PC-3 (cell line): ENCODE measurements around the gene SEMA4G. TPM values are rescaled to one million over a fixed set of nuclear protein-coding genes. Genes with fewer than 3 reads are reported as not detected.

ENCODE experiments used
- ATAC-seq: fragments of 200-7000 bp; cut with Tn5 transposase; 2 replicates; pipeline ENCODE4 v1.9.1; 2020; ENCODE audit warnings: mild to moderate bottlenecking, moderate library complexity
- BruUV-seq: library from RNA; stranded (reverse); fragments of 400-500 nt; replicated peaks from 2 replicates; lab custom pipeline; 2021; lab: Mats Ljungman, UMichigan
- CTCF ChIA-PET: fragments of 300-600 bp; sonication (Branson Sonifier 250); formaldehyde crosslinking; loops from one replicate; lab custom pipeline; 2022; ENCODE audit warnings: antibody characterized with exemption; lab: Charles Lee
- POLR2A ChIA-PET: fragments of 300-600 bp; sonication (Branson Sonifier 250); formaldehyde crosslinking; loops from one replicate; lab custom pipeline; 2022; ENCODE audit warnings: antibody characterized with exemption; ENCODE audit not compliant: unreplicated experiment; lab: Charles Lee
- DNase-seq: peaks from one replicate; pipeline ENCODE4 v3.0.0-alpha.2; 2015
- H2AFZ ChIP-seq: fragments of 300-600 bp; sonication (generic); 2 replicates; pipeline ENCODE4 v1.6.0; 2016; ENCODE audit warnings: antibody characterized with exemption, low read length
- H3F3A ChIP-seq: fragments of 300-600 bp; sonication (generic); one replicate; pipeline ENCODE4 v1.6.0; 2017; ENCODE audit warnings: antibody characterized with exemption, low read length, control low read depth, mild to moderate bottlenecking; ENCODE audit not compliant: unreplicated experiment
- H3K27ac ChIP-seq: fragments of 300-600 bp; sonication (generic); 2 replicates; pipeline ENCODE4 v1.5.1; 2016; ENCODE audit warnings: mild to moderate bottlenecking, low read length
- H3K27me3 ChIP-seq: fragments of 300-600 bp; sonication (generic); 2 replicates; pipeline ENCODE4 v1.6.1; 2016; ENCODE audit warnings: low read length, mixed read lengths
- H3K36me3 ChIP-seq: fragments of 300-600 bp; sonication (generic); 2 replicates; pipeline ENCODE4 v1.6.1; 2016; ENCODE audit warnings: low read depth, mixed run types, low read length, mixed read lengths
- H3K4me1 ChIP-seq: fragments of 300-600 bp; sonication (generic); 2 replicates; pipeline ENCODE4 v1.5.1; 2016; ENCODE audit warnings: low read length; ENCODE audit not compliant: insufficient read depth
- H3K4me2 ChIP-seq: fragments of 300-600 bp; sonication (generic); 2 replicates; pipeline ENCODE4 v1.6.0; 2016; ENCODE audit warnings: low read length
- H3K4me3 ChIP-seq: fragments of 300-600 bp; sonication (generic); 2 replicates; pipeline ENCODE4 v1.5.1; 2016; ENCODE audit warnings: mild to moderate bottlenecking, low read length, mixed read lengths
- H3K79me2 ChIP-seq: fragments of 300-600 bp; sonication (generic); 2 replicates; pipeline ENCODE4 v1.6.1; 2017; ENCODE audit warnings: low read length, mixed read lengths
- H3K9ac ChIP-seq: fragments of 300-600 bp; sonication (generic); 2 replicates; pipeline ENCODE4 v1.6.0; 2016; ENCODE audit warnings: mild to moderate bottlenecking, low read length
- H3K9me2 ChIP-seq: fragments of 300-600 bp; sonication (generic); replicated peaks from 2 replicates; pipeline ENCODE4 v1.6.1; 2016; ENCODE audit warnings: mixed run types, low read length, mixed read lengths
- H3K9me3 ChIP-seq: fragments of 300-600 bp; sonication (generic); 2 replicates; pipeline ENCODE4 v1.6.1; 2016; ENCODE audit warnings: low read length, mixed read lengths
- H4K20me1 ChIP-seq: fragments of 300-600 bp; sonication (generic); 2 replicates; pipeline ENCODE4 v1.6.1; 2016; ENCODE audit warnings: low read length, mixed read lengths
- CTCF ChIP-seq: fragments of 300-600 bp; sonication (generic); conservative IDR thresholded peaks from 2 replicates; pipeline ENCODE4 v1.5.1; 2017; ENCODE audit warnings: antibody characterized with exemption, low read depth, mild to moderate bottlenecking, low read length
- EZH2 ChIP-seq: fragments of 300-600 bp; sonication (generic); IDR thresholded peaks from one replicate; pipeline ENCODE4 v1.6.1; 2017; ENCODE audit warnings: antibody characterized with exemption, mild to moderate bottlenecking, low read length; ENCODE audit not compliant: unreplicated experiment
- EZH2phosphoT487 ChIP-seq: fragments of 300-600 bp; sonication (generic); IDR thresholded peaks from 2 replicates; pipeline ENCODE4 v1.6.1; 2018; ENCODE audit warnings: mild to moderate bottlenecking, antibody characterized with exemption, low read length, borderline replicate concordance
- intact Hi-C: fragments of 100-400 bp; cut with micrococcal nuclease; formaldehyde crosslinking; loops from 2 replicates; pipeline ENCODE4 v1.9.0; 2023
- total RNA-seq: library from RNA; depleted of rRNA; stranded (reverse); fragments of >200 nt; gene quantifications from 2 replicates; pipeline ENCODE4 v1.2.3, GENCODE V29; 2014

SEMA4G gene
- total RNA-seq, 1 experiment from 2014 or later = 2.6 TPM

- TF ChIP-seq EZH2phosphoT487 = no peak
- TF ChIP-seq EZH2 = no peak
- TF ChIP-seq CTCF = no peak
- Histone ChIP-seq H3K9me3 (no peaks in the 10 kb centered on the region), H2AFZ (no peak overlapping the region), H3K4me1 (0 out of 2 replicates have a peak, but pooled peaks cover 7% of the 10 kb centered on the region), H3K79me2 (no peaks in the 10 kb centered on the region), H3K36me3 (no peaks in the 10 kb centered on the region), H3K4me3 (no peak overlapping the region), H3K9ac (no peak overlapping the region), H4K20me1 (no peaks in the 10 kb centered on the region), H3K27me3 (no peaks in the 10 kb centered on the region), H3K4me2 (0 out of 2 replicates have a peak overlapping the region, but pooled peaks have one; percentile 3), H3K9me2 (no peaks in the 10 kb centered on the region), H3F3A (no peaks in the 10 kb centered on the region), H3K27ac (no peak overlapping the region)
- DNase-seq = peak; percentile 34
- CTCF ChIA-PET = no interaction called here
- no peak for ATAC-seq
- POLR2A ChIA-PET = interaction anchor here (0.6 kb wide), 1 partner anchor 54 kb away, joined by 11 read pairs; no protein-coding TSS in a partner anchor
- intact Hi-C loops = no loop called here
- BruUV-seq = no TSS peak
These were observed 7.6 kb downstream of the SEMA4G start for GRCh38 chr10:100976906-100977305.

GRCh38 chr10:100977436-100977835 is 8.1 kb downstream of the SEMA4G start:
- Histone ChIP-seq H3K4me1 (0 out of 2 replicates have a peak, but pooled peaks cover 7% of the 10 kb centered on the region), H3K4me2 (no peak overlapping the region), H3K9me2 (no peaks in the 10 kb centered on the region), H4K20me1 (no peaks in the 10 kb centered on the region), H3K36me3 (no peaks in the 10 kb centered on the region), H3K79me2 (no peaks in the 10 kb centered on the region), H3K9ac (no peak overlapping the region), H2AFZ (no peak overlapping the region), H3K27me3 (no peaks in the 10 kb centered on the region), H3K9me3 (no peaks in the 10 kb centered on the region), H3F3A (no peaks in the 10 kb centered on the region), H3K27ac (no peak overlapping the region), H3K4me3 (no peak overlapping the region)
- ATAC-seq (no peak), DNase-seq (no peak)
- ChIA-PET CTCF (no interaction called here), POLR2A (no interaction called here)
- BruUV-seq = no TSS peak
- intact Hi-C loops = no loop called here
- TF ChIP-seq CTCF (no peak), EZH2 (no peak), EZH2phosphoT487 (no peak)

- no TSS peak for BruUV-seq
- Histone ChIP-seq H3K9me3 (no peaks in the 10 kb centered on the region), H3K27ac (no peak overlapping the region), H3K9ac (no peak overlapping the region), H2AFZ (no peak overlapping the region), H3F3A (no peaks in the 10 kb centered on the region), H3K79me2 (no peaks in the 10 kb centered on the region), H3K27me3 (no peaks in the 10 kb centered on the region), H3K4me2 (no peak overlapping the region), H3K36me3 (no peaks in the 10 kb centered on the region), H4K20me1 (no peaks in the 10 kb centered on the region), H3K4me3 (no peak overlapping the region), H3K4me1 (0 out of 2 replicates have a peak, but pooled peaks cover 7% of the 10 kb centered on the region), H3K9me2 (no peaks in the 10 kb centered on the region)
- ChIA-PET CTCF (no interaction called here), POLR2A (no interaction called here)
- no peak for ATAC-seq
- DNase-seq = no peak
- intact Hi-C loops = no loop called here
- TF ChIP-seq CTCF (no peak), EZH2 (no peak), EZH2phosphoT487 (no peak)
These were observed 9.0 kb downstream of the SEMA4G start for GRCh38 chr10:100978121-100978900.
